ENCODE data around the gene PATE2.

The PATE2 gene

DNA sequence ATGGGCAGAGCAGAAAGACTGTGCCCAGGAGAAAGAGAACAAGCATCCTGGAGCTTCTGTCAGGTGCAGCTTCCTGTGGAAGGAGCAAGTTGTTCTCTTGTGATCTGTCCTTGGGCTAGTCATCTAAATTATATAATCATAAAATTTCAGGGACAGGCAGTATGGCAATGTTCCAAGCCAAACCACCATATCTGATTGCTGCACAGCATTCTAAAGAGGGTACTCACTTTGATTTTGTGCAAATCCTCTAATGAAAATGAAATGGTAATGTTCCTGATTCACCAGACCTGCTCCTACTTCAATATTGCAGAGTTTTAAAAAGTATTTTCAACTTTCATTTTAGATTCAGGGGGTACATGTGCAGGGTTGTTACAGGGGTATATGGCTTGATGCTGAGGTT is at the start of gene PATE2:
TSS of gene PATE2 (minus strand) at position 101 of the 400 bp plus-strand sequence. CDS start at position 46, 55 bp downstream.
- no peak for ATAC-seq

DNA sequence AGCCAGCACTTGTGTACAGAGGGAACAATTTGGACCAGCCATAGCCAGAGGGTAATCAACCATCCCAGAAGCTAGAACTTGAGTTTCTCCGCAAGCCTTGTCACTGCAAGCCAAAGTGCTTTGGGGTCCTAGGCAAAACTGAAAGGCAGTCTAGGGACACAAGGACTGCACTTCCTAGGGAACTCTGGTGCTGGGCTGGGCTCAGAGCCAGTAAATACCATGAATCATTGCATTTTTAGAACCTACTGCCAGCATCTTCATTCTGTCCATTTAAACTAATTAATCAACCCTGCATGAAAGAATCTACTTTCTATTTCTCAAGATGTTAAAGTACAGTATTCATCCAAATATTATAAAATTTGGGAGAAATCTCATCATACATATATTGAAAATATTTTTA is 29.3 kb upstream of the PATE2 start:
- no peak for ATAC-seq

DNA sequence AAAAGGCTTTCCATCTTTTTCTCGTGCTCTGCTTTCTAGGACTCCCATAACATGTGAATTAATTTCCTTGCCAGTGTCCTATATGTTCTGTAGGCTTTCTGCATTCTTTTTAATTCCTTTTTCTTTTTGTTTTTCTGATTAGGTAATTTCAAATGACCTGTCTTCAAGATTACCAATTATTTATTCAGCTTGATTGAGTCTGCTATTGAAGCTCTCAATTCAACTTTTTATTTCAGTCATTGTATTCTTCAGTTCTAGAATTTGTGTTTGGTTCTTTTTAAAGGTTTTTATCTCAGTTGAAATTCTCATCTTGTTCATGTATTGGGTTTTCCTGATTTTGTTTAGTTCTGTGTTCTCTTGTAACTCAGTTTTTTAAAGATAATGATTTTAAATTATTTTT is 23.8 kb upstream of the PATE2 start:
- no peak for ATAC-seq

DNA sequence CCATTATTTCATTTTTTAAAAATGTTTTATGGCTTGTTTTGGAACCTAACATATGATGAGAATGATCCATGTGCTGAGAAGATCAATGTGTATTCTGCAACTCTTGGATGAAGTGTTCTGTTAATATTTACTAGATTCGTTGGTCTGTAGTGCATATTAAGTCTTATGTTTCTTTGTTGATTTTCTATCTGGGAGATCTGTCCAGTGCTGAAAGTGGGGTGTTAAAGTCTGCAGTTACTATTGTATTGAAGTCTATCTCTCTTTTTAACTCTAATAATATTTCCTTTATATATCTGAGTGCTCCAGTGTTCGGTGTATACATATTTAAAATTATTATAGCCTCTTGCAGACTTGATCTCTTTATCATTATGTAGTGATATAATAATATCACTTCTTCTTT is 21.2 kb upstream of the PATE2 start:
- ATAC-seq, result no peak

DNA sequence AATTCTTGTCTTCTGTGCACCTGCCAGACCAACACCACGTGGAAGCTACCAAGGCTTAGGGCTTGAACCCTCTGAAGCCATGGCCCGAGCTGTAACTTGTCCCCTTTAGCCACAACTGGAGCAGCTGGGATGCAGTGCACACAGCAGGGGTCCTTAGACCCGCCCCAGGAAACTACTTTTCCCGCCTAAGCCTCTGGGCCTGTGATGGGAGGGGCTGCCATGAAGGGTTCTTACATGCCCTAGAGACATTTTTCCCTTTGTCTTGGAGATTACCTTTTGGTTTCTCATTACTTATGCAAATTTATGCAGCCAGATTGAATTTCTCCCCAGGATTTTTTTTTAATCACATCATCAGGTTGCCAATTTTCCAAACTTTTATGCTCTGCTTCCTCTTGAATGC is 19.0 kb upstream of the PATE2 start:
- ATAC-seq, result no peak

DNA sequence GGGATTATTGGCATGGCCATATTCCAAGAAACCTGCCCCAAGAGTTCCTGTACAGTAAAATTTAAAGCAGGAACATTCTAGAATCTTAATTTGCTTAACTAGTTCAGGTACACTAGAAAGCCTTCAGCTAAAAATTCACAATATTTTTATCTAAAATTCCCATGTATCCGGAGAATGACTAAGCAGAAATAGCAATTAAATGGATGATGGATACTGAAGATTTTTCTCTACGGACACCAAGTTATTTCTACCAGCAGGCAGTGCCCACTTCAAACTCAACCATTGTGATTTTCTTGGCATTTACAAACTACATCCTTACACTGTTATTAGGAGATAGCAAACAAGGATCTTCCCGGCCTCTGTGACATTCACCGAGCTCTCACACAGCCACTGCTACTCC is 12.2 kb upstream of the PATE2 start:
- no peak for ATAC-seq

DNA sequence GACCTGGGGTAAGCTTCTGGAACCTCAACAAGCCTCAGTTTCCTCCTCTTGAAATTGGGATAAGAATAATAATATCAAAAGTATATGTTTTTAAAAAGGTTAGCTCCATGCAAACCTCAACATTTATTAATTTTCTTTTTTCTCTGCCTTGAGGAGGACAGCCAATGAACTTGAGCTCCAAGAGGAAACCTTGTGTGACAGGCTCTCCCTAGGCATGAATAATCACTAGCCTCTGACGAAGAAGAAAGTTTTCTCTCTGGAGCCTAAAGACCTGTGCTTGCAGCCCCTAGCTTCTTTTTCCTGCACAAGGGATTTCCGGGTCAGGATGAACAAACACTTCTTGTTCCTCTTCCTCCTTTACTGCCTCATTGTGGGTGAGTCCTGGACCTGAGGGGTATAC is 9.2 kb upstream of the PATE2 start, which contains the start of gene PATE3:
TSS of gene PATE3 (plus strand) at position 301 of the 400 bp plus-strand sequence. CDS start at position 326, 25 bp downstream.
- no peak for ATAC-seq

DNA sequence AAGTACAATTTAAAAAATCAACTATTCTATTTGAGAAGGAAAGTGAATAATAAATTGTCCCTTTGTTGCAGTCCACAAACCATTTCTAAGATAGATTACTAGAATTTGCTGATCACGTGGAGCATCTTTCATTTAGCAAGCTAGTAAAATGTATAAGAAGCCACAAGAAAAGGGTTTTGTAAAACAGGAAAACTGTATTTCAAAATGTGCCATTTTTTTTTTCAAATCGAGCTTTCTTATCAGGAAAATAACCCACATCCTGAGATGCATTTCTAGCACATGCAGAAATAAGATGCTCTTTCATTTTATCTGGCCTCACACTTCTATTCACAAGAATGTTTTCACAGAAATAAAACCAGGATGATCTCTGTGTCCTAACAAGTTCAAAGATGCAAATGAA is 6.0 kb upstream of the PATE2 start:
- no peak for ATAC-seq

DNA sequence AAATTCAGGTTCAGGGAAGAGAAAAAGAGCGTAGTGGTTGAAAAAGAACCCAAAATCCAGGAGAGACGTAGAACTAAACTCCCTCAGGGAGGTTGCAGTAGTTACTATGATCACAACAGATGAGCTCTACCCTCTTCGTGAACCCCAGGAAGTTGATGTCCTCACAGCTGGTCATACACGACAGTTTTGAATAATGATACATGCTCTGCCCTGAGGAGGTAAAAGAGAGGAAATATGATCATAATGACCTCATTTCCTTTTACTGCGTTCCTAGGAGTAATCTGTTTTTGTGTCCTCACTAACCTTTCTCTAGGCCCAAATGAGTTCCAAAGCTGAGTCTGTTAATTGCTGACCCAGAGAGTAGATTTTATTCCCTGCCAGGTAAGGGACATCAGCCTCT is 1.3 kb downstream of the PATE2 start:
- no peak for ATAC-seq

DNA sequence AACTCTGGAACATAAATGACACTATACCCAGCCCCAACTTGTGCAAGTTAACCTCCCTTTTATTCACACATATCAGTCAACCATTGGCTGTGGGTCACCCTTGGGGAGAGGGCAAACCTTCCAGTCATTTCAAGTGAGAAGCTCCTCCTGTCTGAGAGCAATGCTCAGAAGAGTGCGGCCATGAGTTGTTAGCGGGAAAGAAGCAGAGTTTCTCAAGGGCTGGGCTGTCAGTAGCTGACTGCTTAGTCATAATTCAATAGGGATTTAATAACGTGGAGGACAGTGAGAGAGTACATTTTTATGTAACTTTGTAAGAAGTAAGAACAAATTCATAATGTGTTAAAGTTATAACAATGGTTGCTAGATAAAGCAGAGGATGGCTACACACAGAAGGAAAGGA is 5.1 kb downstream of the PATE2 start:
- no peak for ATAC-seq

DNA sequence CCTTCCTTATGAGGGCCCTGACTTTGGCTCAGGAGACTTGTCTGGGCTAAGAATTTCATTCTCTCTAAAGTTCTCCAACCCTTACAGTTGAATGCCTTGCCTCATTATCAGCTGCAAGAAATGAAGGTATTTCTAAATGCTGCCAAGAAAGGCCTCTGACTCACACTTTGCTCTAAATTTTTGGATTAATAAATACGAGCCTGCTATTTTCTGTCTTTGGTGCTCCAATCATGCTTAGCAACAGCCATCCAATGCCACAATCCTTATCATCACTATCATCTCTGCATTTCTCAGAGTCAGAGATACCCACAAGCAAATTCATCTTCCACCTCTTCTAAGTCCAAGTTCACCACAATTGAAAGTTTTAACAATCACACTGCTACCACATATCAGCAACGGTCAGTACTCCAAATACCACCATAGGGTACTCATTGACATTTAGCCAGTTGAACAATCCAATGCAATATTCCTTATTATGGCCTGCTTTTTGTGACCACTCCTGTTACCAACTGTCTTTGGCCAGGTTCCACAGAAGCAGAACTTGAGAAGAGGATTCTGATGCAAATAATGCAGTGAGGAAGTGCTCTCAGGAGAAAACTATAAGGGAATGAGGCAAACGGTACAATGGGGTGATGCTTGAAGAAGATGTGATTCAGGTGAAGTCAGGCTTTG is 5.7 kb downstream of the PATE2 start:
- ATAC-seq, result no peak

DNA sequence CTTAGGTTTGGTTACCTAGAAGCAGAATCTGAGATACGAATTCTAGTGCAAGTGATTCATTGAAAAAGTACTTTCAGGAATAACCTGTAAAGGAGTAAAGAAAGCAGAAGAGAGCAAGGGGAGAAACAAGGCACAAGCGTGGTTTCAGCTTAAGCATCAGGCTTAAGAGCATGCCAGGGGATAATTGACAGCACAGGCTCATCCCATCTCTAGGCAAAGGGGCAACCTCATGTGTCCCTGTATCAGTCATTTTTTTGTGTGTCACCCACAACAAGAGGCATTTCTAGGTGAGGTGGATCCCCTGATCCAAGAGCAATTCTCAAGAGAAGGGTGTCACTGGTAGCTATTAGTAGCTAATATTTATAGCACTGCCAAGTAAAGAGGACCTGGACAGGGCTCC is 8.0 kb downstream of the PATE2 start:
- ATAC-seq, result no peak

DNA sequence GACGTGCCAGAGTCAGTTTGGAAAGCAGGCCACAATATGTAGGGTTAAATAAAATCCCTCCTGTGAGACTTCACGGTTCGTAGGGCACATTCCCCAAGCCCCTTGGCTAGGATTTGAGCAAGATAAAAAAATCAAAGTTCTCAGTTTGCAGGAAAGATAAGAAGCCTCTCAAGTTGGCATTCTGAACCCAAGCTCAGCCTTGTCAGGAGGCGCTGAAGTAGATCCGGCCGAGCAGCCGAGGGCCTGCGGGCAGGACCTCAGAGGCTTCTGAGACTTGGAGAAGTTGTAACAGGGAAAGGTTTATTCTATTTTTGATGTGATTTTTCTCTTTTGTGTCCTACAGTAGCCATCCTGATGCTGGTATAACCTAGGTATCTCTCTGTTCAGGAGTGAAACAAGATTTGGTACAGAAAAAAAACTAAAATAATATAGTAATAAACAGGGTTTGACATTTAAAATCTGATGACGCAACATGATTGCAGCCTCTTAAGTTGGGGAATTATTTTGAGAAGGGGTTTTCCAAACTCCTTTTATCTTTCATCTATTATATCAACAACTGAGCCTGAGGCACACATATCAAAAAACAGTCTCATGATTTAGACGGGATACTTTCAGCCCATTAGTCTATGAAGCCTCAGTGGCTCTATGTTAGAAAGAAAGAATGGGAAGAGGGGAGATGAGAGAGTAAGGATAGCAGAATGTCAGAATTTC is 10.1 kb downstream of the PATE2 start:
- ATAC-seq, result no peak

DNA sequence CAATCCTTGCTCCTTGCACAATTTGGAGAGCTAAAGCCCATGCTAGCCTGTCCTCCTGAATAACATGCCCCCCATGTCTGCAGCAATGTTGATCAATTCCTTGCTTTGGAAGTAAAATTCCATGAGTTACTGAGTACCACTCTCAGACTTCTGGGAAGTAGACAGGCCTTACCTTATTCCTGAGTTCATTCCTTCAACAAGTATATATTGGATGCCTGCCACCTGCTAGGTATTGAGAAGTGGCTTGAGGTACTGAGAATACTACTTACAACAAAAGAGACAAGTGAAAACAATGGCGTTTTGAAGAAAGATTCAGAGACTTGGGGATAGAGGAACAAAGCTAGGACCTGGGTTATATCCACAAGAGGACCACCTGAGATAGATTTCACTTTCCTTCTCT is 12.4 kb downstream of the PATE2 start:
- no peak for ATAC-seq

DNA sequence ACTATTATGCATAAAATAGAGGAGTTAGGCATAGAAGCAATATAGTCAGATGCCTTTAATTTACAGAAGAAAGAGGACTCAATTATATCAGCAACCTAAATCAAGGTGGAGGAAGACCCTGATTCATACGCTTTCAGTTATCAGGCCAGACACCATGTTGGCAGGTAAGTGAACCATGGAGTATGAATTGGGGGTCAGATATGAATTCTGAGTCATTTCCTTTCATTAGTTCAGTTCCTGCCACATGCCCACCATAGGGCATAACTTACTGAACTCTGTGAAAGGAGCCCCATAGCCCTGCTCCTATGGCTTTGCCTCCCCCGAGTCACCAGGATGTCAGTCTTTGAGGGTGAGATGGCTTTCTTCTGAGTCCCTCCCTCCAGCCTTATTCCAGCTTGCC is 15.1 kb downstream of the PATE2 start:
- ATAC-seq, result no peak

DNA sequence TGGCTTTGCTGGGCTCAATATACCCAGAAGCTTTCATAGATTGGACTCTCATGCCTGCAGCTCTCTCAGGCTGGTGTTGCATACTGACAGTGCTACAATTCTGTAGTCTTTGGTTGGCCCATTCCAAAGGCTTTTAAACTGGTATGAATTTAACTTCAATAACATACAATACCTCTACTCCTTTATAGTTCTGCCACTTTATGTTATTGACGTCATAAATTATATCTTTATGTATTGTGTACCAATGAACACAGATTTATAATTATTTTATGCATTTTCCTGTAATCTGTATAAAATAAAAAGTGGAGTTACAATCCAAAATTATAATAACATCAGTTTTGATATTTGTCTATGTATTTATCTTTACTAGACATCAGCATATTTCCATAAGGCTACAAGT is 16.2 kb downstream of the PATE2 start:
- ATAC-seq, result no peak

DNA sequence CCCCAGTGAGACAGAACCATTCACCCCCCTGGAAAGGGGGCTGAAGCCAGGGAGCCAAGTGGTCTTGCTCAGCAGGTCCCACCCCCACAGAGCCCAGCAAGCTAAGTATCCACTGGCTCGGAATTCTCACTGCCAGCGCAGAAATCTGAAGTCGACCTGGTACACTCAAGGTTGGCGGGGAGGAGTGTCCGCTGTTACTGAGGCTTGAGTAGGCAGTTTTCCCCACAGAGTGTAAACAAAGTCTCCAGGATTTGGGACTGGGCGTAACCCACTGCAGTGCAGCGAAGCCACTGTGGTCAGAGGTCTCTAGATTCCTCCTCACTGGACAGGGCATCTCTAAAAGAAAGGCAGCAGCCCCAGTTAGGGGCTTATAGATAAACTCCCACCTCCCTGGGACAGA is 22.6 kb downstream of the PATE2 start:
- no peak for ATAC-seq

DNA sequence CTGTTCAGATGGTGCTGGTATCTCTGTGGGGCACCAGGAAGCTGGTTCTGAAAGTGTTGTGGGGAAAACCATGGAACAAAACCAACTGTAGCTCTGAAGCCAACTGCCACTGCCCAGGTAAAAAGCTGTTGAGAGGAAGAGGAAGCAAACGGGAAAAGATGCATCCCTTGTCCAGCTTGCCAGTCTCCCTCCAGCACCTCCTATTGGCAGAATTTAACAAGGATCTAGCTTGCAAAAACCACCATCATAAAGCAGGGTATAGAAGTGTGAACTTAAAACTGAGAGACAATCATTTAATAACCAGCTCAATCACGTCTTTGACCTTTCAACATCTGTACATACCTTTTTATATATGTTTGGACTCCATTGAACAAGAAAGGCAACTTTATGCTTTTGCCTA is 28.0 kb downstream of the PATE2 start:
- ATAC-seq, result no peak

DNA sequence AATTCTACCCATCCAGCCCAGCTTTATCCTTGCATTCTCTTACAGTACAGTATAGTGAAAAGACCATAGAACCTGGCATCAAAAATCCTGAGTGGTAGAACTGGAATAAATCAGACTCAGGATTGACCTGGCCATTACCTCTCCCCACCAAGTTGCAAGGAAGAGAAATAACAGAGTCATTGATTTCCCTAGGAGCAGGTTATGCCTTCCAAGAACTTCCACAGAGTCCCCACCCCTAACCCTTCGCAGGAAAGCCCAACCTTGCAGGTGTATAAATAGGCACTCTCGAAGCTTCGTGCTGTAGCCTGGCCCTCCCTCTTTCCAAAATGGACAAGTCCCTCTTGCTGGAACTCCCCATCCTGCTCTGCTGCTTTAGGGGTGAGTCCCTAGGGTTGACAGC is 32.6 kb downstream of the PATE2 start, which contains the start of gene PATE1:
TSS of gene PATE1 (plus strand) at position 301 of the 400 bp plus-strand sequence. CDS start at position 327, 26 bp downstream.
- ATAC-seq, result no peak

DNA sequence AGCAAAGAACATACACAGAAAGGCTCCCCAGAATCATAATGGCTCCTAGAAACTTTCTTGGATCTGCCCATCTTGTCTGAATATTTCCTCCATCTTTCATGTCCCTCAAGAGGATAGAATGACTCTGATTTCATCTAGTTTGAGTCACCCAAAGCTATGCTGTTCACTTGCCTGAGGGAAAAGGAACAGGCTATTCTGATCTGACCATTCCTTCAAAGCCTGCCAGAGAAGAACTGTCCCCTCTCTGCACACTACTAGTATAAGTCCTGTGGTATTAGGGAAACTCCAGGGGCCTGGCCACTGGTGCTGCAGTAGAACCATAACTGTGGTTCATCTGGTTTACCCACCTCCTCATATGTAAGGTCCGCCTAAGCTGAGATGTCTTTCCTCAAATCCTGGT is 34.9 kb downstream of the PATE2 start:
- ATAC-seq, result no peak

DNA sequence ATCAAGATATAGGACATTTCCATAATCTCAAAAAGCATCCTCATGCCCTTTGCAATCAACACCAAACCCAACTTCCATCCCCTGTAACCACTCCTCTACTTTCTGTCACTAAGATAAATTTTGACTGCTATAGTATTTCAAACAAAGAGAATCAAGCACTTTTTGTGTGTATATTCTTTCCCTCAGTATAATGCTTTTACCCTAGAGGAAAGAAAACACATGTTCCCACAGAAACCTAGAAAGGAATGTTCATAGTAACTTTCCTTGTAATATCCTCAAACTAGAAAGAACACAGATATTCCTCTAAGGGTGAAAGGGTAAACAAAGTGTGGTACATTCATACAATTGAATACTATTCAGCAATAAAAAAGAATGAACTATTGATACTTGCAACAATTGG is 38.0 kb downstream of the PATE2 start:
- ATAC-seq, result no peak

DNA sequence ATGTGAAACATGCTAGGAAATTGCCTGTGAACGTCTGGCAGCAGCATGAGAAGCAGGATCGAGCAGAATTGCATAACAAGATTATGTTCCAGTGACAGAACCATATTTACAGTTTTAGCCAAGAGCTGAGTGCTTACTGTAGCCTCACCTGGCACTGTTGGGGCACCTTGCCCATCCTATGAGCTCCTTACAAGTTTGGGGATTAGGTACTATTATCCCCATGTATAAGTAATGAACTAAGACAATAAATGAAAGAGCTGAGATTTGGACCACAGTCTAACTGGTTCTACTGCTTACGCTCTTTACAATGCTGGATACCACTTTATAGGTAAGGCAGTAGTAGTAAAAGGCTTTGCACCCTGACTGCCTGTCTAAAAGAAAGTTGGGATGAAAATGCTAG is 49.7 kb downstream of the PATE2 start:
- no peak for ATAC-seq

Measured in activated CD4-positive, CD25-positive, alpha-beta regulatory T cell treated with anti-CD3 and anti-CD28 coated beads, Interleukin-2, amount 50 U/mL, for 24 hours (primary cell).